Left ventricle myocardium inferior (tissue), 1 donor: Measurements from ENCODE around the gene PLXND1. TPM values are rescaled to one million over a fixed set of nuclear protein-coding genes. Genes with fewer than 3 reads are reported as not detected.
"Not testable (repeated sequence)": the region's sequence is repeated elsewhere in the genome, so short reads cannot be mapped to it uniquely, and the experiment has no call there.

ENCODE experiments used
- DNase-seq: peaks from one replicate; pipeline ENCODE4 v3.0.0-alpha.2; 2020
- H3K27ac ChIP-seq: fragments of 200-600 bp; replicated peaks from 2 replicates; pipeline ENCODE4 v1.8.0; 2021
- H3K27me3 ChIP-seq: fragments of 200-600 bp; 2 replicates; pipeline ENCODE4 v1.8.0; 2021; ENCODE audit warnings: low read depth
- H3K36me3 ChIP-seq: fragments of 200-600 bp; 2 replicates; pipeline ENCODE4 v1.8.0; 2021
- H3K4me1 ChIP-seq: fragments of 200-600 bp; 2 replicates; pipeline ENCODE4 v1.8.0; 2021
- H3K4me3 ChIP-seq: fragments of 200-600 bp; 2 replicates; pipeline ENCODE4 v1.8.0; 2021; ENCODE audit warnings: mild to moderate bottlenecking, moderate library complexity
- H3K9me3 ChIP-seq: fragments of 200-600 bp; replicated peaks from 2 replicates; pipeline ENCODE4 v1.8.0; 2021
- intact Hi-C: fragments of 100-400 bp; cut with micrococcal nuclease; formaldehyde crosslinking; loops from one replicate; pipeline ENCODE4 v1.11.0; 2022
- total RNA-seq: library from RNA; stranded (reverse); fragmentation: NEBNext Ultra II Directional; extraction: Animal tissue kit (Norgen Biotek cat#: 25700); gene quantifications from one replicate; pipeline ENCODE4 v1.2.1, GENCODE V29; 2021
- TF ChIP-seq, protein P1 (sequence below): fragments of 200-600 bp; IDR thresholded peaks from 2 replicates; pipeline ENCODE4 v1.8.0; 2021; ENCODE audit warnings: antibody characterized with exemption, mild to moderate bottlenecking, borderline replicate concordance
- donor health status: DM: no; HTN: yes; CAD: no; lungs with severe emphysema.

Gene PLXND1
- total RNA-seq, 1 donor from 2014 or later, result 45.5 TPM

DNA sequence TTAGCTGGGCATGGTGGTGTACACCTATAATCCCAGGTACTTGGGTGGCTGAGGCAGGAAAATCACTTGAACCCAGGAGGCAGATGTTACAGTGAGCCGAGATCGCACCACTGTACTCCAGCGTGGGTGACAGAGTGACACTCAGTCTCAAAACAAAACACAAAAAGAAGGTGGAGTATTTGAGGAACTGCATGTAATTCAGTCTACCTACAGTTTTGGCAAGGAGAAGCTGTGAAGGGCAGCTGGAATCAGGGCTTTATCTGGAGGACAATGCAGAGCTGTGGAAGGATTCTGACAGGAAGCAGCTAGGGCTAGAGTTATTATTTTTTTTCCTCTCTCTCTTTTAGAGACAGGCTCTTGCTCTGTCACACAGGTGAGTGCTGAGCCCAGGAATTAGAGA is 56.7 kb downstream of the PLXND1 start:
- Histone ChIP-seq H3K36me3 (no peaks in the 10 kb centered on the region), H3K27ac (no peak overlapping the region), H3K4me3 (no peak overlapping the region), H3K27me3 (no peaks in the 10 kb centered on the region), H3K4me1 (peaks cover 29% of the 10 kb centered on the region), H3K9me3 (no peaks in the 10 kb centered on the region)
- no peak for DNase-seq
- TF ChIP-seq, protein P1, sequence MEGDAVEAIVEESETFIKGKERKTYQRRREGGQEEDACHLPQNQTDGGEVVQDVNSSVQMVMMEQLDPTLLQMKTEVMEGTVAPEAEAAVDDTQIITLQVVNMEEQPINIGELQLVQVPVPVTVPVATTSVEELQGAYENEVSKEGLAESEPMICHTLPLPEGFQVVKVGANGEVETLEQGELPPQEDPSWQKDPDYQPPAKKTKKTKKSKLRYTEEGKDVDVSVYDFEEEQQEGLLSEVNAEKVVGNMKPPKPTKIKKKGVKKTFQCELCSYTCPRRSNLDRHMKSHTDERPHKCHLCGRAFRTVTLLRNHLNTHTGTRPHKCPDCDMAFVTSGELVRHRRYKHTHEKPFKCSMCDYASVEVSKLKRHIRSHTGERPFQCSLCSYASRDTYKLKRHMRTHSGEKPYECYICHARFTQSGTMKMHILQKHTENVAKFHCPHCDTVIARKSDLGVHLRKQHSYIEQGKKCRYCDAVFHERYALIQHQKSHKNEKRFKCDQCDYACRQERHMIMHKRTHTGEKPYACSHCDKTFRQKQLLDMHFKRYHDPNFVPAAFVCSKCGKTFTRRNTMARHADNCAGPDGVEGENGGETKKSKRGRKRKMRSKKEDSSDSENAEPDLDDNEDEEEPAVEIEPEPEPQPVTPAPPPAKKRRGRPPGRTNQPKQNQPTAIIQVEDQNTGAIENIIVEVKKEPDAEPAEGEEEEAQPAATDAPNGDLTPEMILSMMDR, result no peak
- intact Hi-C loops, result loop anchor here (10.0 kb wide), 1 partner anchor 45 kb away; no protein-coding TSS in a partner anchor

DNA sequence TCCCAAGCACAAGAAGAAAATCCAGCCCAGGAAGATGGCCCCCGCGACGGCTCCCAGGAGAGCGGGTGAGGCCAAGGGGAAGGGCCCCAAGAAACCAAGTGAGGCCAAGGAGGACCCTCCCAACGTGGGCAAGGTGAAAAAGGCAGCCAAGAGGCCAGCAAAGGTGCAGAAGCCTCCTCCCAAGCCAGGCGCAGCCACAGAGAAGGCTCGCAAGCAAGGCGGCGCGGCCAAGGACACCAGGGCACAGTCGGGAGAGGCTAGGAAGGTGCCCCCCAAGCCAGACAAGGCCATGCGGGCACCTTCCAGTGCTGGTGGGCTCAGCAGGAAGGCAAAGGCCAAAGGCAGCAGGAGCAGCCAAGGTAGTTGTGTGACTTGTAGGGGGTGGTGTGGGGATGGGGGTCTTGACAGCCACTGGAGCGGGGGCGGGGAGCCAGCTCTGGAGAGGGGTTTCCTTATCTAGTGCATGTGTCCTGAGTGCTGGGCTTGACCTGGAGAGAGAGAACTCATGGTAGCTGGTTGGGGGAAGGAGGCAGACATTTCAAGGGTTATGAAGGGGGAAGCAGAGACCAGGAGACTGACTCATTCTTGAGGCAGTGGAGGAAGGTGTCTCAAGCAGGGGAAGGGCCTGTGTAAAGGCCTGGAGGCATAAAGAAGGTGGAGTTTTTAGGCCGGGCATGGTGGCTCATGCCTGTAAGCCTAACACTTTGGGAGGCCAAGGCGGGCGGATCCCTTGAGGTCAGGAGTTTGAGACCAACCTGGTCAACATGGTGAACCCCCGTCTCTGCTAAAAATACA is 57.3 kb downstream of the PLXND1 start:
- no peak overlapping the region for H3K27ac ChIP-seq
- TF ChIP-seq, protein P1, result no peak
- H3K27me3 ChIP-seq, result no peaks in the 10 kb centered on the region
- H3K4me3 ChIP-seq, result no peak overlapping the region
- H3K9me3 ChIP-seq, result no peaks in the 10 kb centered on the region
- DNase-seq, result no peak
- H3K36me3 ChIP-seq, result no peaks in the 10 kb centered on the region
- H3K4me1 ChIP-seq, result peaks cover 23% of the 10 kb centered on the region
- intact Hi-C loops, result no loop called here

DNA sequence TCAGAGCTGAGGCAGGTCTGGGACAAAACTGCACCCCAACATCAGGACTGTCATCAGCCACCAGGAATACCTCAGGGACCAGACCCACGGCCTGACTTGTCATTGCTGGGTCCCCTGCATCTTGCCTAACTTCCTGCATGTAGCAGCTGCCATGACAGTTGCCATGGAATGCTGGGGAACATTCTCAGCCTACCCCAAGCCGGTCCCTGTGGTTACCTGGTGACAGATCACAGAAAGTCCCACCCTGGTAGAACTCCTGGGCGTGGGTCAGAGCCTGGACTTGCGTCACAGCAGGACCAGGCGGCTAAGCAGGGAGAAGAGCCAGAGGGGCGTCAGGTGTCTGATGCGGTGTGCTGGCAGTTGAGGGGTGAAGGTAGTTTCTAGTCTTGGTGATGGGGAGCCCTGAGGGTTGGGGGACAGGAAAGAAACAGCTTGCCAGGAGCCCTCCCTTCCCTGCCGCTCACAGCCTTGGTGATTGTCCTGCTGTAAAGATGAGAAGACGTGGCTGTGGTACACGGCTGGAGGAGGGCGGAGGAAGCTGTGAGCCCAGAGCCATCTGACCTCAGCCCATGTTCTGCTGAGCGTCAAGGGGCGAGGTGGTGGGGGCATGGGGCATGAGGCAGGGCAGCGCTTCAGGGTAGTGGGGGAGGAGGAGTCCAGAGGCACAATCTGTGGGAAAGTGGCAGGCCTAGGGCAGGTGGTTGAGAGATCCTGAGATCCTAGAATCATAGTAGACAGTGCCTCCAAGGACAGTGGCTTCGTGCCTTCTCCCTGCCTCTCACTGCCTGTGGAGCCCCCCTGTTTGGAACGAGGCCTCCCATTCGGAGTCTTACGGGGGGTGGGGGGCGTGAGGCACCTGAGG is 58.1 kb downstream of the PLXND1 start:
- H3K27ac ChIP-seq, result no peak overlapping the region
- H3K36me3 ChIP-seq, result no peaks in the 10 kb centered on the region
- TF ChIP-seq, protein P1, result no peak
- H3K27me3 ChIP-seq, result no peaks in the 10 kb centered on the region
- intact Hi-C loops, result no loop called here
- no peak overlapping the region for H3K4me3 ChIP-seq
- H3K4me1 ChIP-seq, result peaks cover 14% of the 10 kb centered on the region
- no peak for DNase-seq
- no peaks in the 10 kb centered on the region for H3K9me3 ChIP-seq

DNA sequence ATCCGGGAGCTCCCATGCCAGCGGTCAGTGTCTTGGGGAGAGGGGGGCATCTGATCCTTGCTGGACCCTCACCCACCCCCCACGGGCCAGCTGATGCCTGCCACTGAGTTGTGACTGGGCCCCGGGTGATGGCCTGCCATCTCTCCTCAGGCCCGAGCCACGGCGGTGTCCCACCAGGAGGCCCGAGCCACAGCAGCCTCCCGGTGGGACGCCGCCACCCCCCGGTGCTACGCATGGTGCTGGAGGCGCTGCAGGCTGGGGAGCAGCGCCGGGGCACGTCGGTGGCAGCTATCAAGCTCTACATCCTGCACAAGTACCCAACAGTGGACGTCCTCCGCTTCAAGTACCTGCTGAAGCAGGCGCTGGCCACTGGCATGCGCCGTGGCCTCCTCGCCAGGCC is 59.2 kb downstream of the PLXND1 start:
- Histone ChIP-seq H3K4me1 (peaks cover 4% of the 10 kb centered on the region), H3K9me3 (no peaks in the 10 kb centered on the region), H3K27me3 (no peaks in the 10 kb centered on the region), H3K36me3 (no peaks in the 10 kb centered on the region), H3K27ac (no peak overlapping the region), H3K4me3 (no peak overlapping the region)
- DNase-seq, result no peak
- intact Hi-C loops, result no loop called here
- TF ChIP-seq, protein P1, result no peak

DNA sequence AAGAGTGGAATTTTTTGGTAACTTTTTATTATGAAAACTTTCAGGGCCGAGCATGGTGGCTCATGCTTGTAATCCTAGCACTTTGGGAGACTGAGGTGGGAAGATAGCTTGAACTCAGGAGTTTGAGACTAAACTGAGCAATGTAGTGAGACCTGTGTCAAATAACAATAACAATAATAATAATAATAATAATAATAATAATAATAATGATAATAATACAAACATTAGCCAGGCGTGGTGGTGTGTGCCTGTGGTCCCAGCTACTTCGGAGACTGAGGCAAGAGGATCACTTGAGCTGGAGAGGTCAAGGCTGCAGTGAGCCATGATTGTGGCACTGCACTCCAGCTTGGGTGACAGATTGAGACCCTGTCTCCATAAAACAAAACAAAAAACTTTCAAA is 60.5 kb downstream of the PLXND1 start:
- H3K36me3 ChIP-seq, H3K27ac ChIP-seq, H3K27me3 ChIP-seq, intact Hi-C loops, H3K9me3 ChIP-seq, DNase-seq, H3K4me1 ChIP-seq, H3K4me3 ChIP-seq: not testable (repeated sequence)
